ENCODE measurements around the gene PTPN21. TPM values are rescaled to one million over a fixed set of nuclear protein-coding genes. Genes with fewer than 3 reads are reported as not detected.

The PTPN21 gene
- total RNA-seq, 1 donor from 2014 or later, result 30.1 TPM

DNA sequence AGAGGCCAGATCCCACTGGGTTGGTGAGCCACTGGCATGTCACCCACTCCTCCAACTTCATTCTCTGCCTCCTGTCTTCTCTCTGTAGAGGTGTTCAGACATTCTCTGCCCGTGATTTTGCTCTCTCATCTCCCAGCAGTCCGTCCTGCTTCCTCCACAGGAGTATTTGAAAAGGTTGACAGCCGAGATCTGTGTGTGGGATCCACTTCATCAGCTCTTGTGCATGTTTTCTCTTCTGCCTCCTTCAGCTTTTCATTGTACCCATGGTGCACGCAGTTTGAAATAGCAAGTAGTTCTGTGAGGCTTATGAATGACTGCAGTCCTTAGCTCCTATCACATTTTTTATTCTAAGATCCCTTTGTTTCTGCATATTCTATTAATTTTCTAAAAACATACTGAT lies 42.8 kb upstream of the PTPN21 start:
- peaks cover 25% of the 10 kb centered on the region for H3K36me3 Mint-ChIP-seq (ENCODE audit: low read depth, unreplicated experiment)
- Histone ChIP-seq H3K9me3 (ENCODE audit: insufficient read depth, low read depth, low read length) (no peaks in the 10 kb centered on the region), H3K4me3 (ENCODE audit: insufficient read depth, low read depth, low read length) (no peak overlapping the region), H2AFZ (ENCODE audit: low read depth, low read length) (no peak overlapping the region), H3K27me3 (ENCODE audit: insufficient read depth, low read length) (no peaks in the 10 kb centered on the region), H3K4me2 (ENCODE audit: low read length) (no peak overlapping the region), H3K27ac (ENCODE audit: low read depth, low read length) (no peak overlapping the region), H4K20me1 (ENCODE audit: insufficient read depth, low read length) (peaks cover 13% of the 10 kb centered on the region), H3K79me2 (ENCODE audit: insufficient read depth, low read length) (no peaks in the 10 kb centered on the region), H3K9ac (ENCODE audit: low read length) (no peak overlapping the region), H3K36me3 (ENCODE audit: insufficient read depth, low read length) (peaks cover 62% of the 10 kb centered on the region), H3K4me1 (ENCODE audit: insufficient read depth, low read length) (no peaks in the 10 kb centered on the region)
- no peaks in the 10 kb centered on the region for H3K9me3 Mint-ChIP-seq (ENCODE audit: unreplicated experiment)
- no peak for FAIRE-seq
- peaks cover 12% of the 10 kb centered on the region for H3K4me1 Mint-ChIP-seq (ENCODE audit: low read depth, unreplicated experiment)
- DNase-seq (ENCODE audit: low read depth), result no peak
- H3K27ac Mint-ChIP-seq (ENCODE audit: unreplicated experiment), result no peak overlapping the region
- H3K4me3 Mint-ChIP-seq (ENCODE audit: unreplicated experiment), result no peak overlapping the region
- no peaks in the 10 kb centered on the region for H3K27me3 Mint-ChIP-seq (ENCODE audit: low read depth, unreplicated experiment)
- no peak for TF ChIP-seq EZH2 (IDR thresholded peaks at IDR 0.05; ENCODE audit: insufficient read depth, low read length)
- TF ChIP-seq, protein P1, sequence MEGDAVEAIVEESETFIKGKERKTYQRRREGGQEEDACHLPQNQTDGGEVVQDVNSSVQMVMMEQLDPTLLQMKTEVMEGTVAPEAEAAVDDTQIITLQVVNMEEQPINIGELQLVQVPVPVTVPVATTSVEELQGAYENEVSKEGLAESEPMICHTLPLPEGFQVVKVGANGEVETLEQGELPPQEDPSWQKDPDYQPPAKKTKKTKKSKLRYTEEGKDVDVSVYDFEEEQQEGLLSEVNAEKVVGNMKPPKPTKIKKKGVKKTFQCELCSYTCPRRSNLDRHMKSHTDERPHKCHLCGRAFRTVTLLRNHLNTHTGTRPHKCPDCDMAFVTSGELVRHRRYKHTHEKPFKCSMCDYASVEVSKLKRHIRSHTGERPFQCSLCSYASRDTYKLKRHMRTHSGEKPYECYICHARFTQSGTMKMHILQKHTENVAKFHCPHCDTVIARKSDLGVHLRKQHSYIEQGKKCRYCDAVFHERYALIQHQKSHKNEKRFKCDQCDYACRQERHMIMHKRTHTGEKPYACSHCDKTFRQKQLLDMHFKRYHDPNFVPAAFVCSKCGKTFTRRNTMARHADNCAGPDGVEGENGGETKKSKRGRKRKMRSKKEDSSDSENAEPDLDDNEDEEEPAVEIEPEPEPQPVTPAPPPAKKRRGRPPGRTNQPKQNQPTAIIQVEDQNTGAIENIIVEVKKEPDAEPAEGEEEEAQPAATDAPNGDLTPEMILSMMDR (IDR thresholded peaks at IDR 0.05; ENCODE audit: insufficient read depth, low read depth, low read length), result no peak

DNA sequence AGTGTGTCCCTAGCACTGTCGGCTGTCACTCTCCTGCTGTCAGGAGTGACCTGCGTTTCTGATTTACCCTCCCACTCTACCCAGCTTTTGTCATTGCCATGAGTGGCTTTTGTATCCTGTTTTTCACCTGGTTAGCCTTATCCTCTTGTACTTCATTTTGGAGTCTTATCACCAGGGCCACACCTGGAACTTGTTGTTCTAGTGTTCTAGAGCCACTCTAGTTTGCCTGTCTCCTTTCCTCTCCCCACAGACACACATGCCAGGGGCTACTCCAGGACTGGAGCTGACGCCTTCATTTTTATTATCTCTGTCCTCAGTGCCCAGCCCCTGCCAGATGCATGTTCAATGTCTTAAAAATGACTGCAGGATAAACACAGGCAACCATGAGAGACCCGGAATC lies 42.2 kb upstream of the PTPN21 start:
- DNase-seq (ENCODE audit: low read depth) (no peak), FAIRE-seq (no peak)
- no peaks in the 10 kb centered on the region for H3K27me3 Mint-ChIP-seq (ENCODE audit: low read depth, unreplicated experiment)
- H3K4me1 Mint-ChIP-seq (ENCODE audit: low read depth, unreplicated experiment), result peaks cover 12% of the 10 kb centered on the region
- Histone ChIP-seq H3K27me3 (ENCODE audit: insufficient read depth, low read length) (no peaks in the 10 kb centered on the region), H2AFZ (ENCODE audit: low read depth, low read length) (no peak overlapping the region), H3K79me2 (ENCODE audit: insufficient read depth, low read length) (no peaks in the 10 kb centered on the region), H3K4me2 (ENCODE audit: low read length) (no peak overlapping the region), H3K4me3 (ENCODE audit: insufficient read depth, low read depth, low read length) (no peak overlapping the region), H3K9ac (ENCODE audit: low read length) (no peak overlapping the region), H4K20me1 (ENCODE audit: insufficient read depth, low read length) (peaks cover 13% of the 10 kb centered on the region), H3K27ac (ENCODE audit: low read depth, low read length) (no peak overlapping the region), H3K36me3 (ENCODE audit: insufficient read depth, low read length) (peaks cover 59% of the 10 kb centered on the region), H3K4me1 (ENCODE audit: insufficient read depth, low read length) (no peaks in the 10 kb centered on the region), H3K9me3 (ENCODE audit: insufficient read depth, low read depth, low read length) (no peaks in the 10 kb centered on the region)
- no peak overlapping the region for H3K4me3 Mint-ChIP-seq (ENCODE audit: unreplicated experiment)
- H3K27ac Mint-ChIP-seq (ENCODE audit: unreplicated experiment), result no peak overlapping the region
- TF ChIP-seq EZH2 (IDR thresholded peaks at IDR 0.05; ENCODE audit: insufficient read depth, low read length), result no peak
- TF ChIP-seq, protein P1 (IDR thresholded peaks at IDR 0.05; ENCODE audit: insufficient read depth, low read depth, low read length), result no peak
- no peaks in the 10 kb centered on the region for H3K9me3 Mint-ChIP-seq (ENCODE audit: unreplicated experiment)
- H3K36me3 Mint-ChIP-seq (ENCODE audit: low read depth, unreplicated experiment), result peaks cover 22% of the 10 kb centered on the region

DNA sequence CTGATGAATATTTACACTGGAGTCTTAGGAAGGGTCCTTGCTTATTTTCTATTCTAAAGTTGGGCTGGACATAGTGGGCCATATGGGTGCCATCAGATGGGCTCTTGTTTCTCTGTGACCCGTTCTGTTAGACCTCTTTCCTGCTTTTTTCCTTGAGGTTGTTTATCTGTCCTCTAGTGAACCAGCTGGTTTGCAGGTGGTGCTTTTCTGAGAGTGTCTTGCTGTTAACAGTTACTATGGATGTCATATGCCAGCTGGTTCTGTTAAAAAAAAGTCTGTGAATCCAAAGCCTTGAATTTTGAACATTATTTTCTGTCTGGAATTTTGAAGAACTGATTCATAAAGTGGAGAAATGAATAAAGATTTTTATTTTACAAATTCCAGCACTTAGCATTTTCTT lies 37.2 kb upstream of the PTPN21 start:
- Mint-ChIP-seq H3K36me3 (ENCODE audit: low read depth, unreplicated experiment) (peaks cover 17% of the 10 kb centered on the region), H3K9me3 (ENCODE audit: unreplicated experiment) (no peaks in the 10 kb centered on the region), H3K4me1 (ENCODE audit: low read depth, unreplicated experiment) (peaks cover 11% of the 10 kb centered on the region), H3K27ac (ENCODE audit: unreplicated experiment) (no peak overlapping the region), H3K27me3 (ENCODE audit: low read depth, unreplicated experiment) (no peaks in the 10 kb centered on the region), H3K4me3 (ENCODE audit: unreplicated experiment) (no peak overlapping the region)
- Histone ChIP-seq H3K27ac (ENCODE audit: low read depth, low read length) (no peak overlapping the region), H3K36me3 (ENCODE audit: insufficient read depth, low read length) (peaks cover 47% of the 10 kb centered on the region), H3K9me3 (ENCODE audit: insufficient read depth, low read depth, low read length) (no peaks in the 10 kb centered on the region), H3K79me2 (ENCODE audit: insufficient read depth, low read length) (peaks cover 5% of the 10 kb centered on the region), H4K20me1 (ENCODE audit: insufficient read depth, low read length) (peaks cover 29% of the 10 kb centered on the region), H3K4me3 (ENCODE audit: insufficient read depth, low read depth, low read length) (no peak overlapping the region), H3K27me3 (ENCODE audit: insufficient read depth, low read length) (no peaks in the 10 kb centered on the region), H3K9ac (ENCODE audit: low read length) (no peak overlapping the region), H3K4me1 (ENCODE audit: insufficient read depth, low read length) (no peaks in the 10 kb centered on the region), H3K4me2 (ENCODE audit: low read length) (no peak overlapping the region), H2AFZ (ENCODE audit: low read depth, low read length) (no peak overlapping the region)
- TF ChIP-seq, protein P1 (IDR thresholded peaks at IDR 0.05; ENCODE audit: insufficient read depth, low read depth, low read length), result no peak
- no peak for TF ChIP-seq EZH2 (IDR thresholded peaks at IDR 0.05; ENCODE audit: insufficient read depth, low read length)
- FAIRE-seq, result no peak
- no peak for DNase-seq (ENCODE audit: low read depth)
